ENCODE results near the gene KRTAP5-8.
"Not testable (repeated sequence)": the region's sequence is repeated elsewhere in the genome, so short reads cannot be mapped to it uniquely, and the experiment has no call there.

The KRTAP5-8 gene

GRCh38 chr11:71537977-71538665, at the start of gene KRTAP5-8:
KRTAP5-8 (plus strand) TSS chr11:71538025; CDS start chr11:71538056, 31 bp downstream.
- in situ Hi-C loops (cut with HindIII; ENCODE audit: low sequenced_read_pairs), result not testable (repeated sequence)

- in situ Hi-C loops (cut with HindIII; ENCODE audit: low sequenced_read_pairs), result no loop called here
These were observed 49.0 kb upstream of the KRTAP5-8 start for GRCh38 chr11:71488681-71489270.

GRCh38 chr11:71489311-71490043, 48.3 kb upstream of the KRTAP5-8 start:
- in situ Hi-C loops (cut with HindIII; ENCODE audit: low sequenced_read_pairs), result no loop called here

- in situ Hi-C loops (cut with HindIII; ENCODE audit: low sequenced_read_pairs), result no loop called here
These were observed 47.6 kb upstream of the KRTAP5-8 start for GRCh38 chr11:71490044-71490730.

- in situ Hi-C loops (cut with HindIII; ENCODE audit: low sequenced_read_pairs), result no loop called here
These were observed 47.0 kb upstream of the KRTAP5-8 start for GRCh38 chr11:71490731-71491390.

GRCh38 chr11:71491531-71491930, 46.3 kb upstream of the KRTAP5-8 start:
- in situ Hi-C loops (cut with HindIII; ENCODE audit: low sequenced_read_pairs), result no loop called here

GRCh38 chr11:71491940-71492339, 45.9 kb upstream of the KRTAP5-8 start:
- in situ Hi-C loops (cut with HindIII; ENCODE audit: low sequenced_read_pairs), result no loop called here

GRCh38 chr11:71495286-71496230, 42.3 kb upstream of the KRTAP5-8 start:
- in situ Hi-C loops (cut with HindIII; ENCODE audit: low sequenced_read_pairs), result no loop called here

GRCh38 chr11:71496421-71496820, 41.4 kb upstream of the KRTAP5-8 start:
- in situ Hi-C loops (cut with HindIII; ENCODE audit: low sequenced_read_pairs), result no loop called here

GRCh38 chr11:71498091-71498490, 39.7 kb upstream of the KRTAP5-8 start:
- in situ Hi-C loops (cut with HindIII; ENCODE audit: low sequenced_read_pairs), result no loop called here

- in situ Hi-C loops (cut with HindIII; ENCODE audit: low sequenced_read_pairs), result no loop called here
These were observed 38.7 kb upstream of the KRTAP5-8 start for GRCh38 chr11:71499125-71499524.

GRCh38 chr11:71499546-71499945, 38.3 kb upstream of the KRTAP5-8 start:
- in situ Hi-C loops (cut with HindIII; ENCODE audit: low sequenced_read_pairs), result no loop called here

GRCh38 chr11:71500601-71501021, 37.2 kb upstream of the KRTAP5-8 start:
- in situ Hi-C loops (cut with HindIII; ENCODE audit: low sequenced_read_pairs), result no loop called here

GRCh38 chr11:71501071-71501985, 36.5 kb upstream of the KRTAP5-8 start:
- in situ Hi-C loops (cut with HindIII; ENCODE audit: low sequenced_read_pairs), result no loop called here

GRCh38 chr11:71502026-71502425, 35.8 kb upstream of the KRTAP5-8 start:
- in situ Hi-C loops (cut with HindIII; ENCODE audit: low sequenced_read_pairs), result no loop called here

GRCh38 chr11:71502871-71503435, 34.9 kb upstream of the KRTAP5-8 start:
- in situ Hi-C loops (cut with HindIII; ENCODE audit: low sequenced_read_pairs), result no loop called here

GRCh38 chr11:71504531-71504930, 33.3 kb upstream of the KRTAP5-8 start:
- in situ Hi-C loops (cut with HindIII; ENCODE audit: low sequenced_read_pairs), result no loop called here

- in situ Hi-C loops (cut with HindIII; ENCODE audit: low sequenced_read_pairs), result loop anchor here (5.0 kb wide), 2 partner anchors 42 to 72 kb away; partner anchors contain the start of gene KRTAP5-9
These were observed 32.8 kb upstream of the KRTAP5-8 start for GRCh38 chr11:71505001-71505400.
